HG02943 (cell line): Measurements from ENCODE around the gene NRP1.

Experiments used
- ATAC-seq: cut with Tn5 transposase; IDR thresholded peaks from one replicate; pipeline ENCODE4 v1.9.1; 2021; ENCODE audit warnings: mild to moderate bottlenecking, low read depth, moderate library complexity; ENCODE audit not compliant: unreplicated experiment

NRP1 gene

GRCh38 chr10:33161550-33162247 is 172.8 kb downstream of the NRP1 start:
- ATAC-seq, result no peak

GRCh38 chr10:33160151-33160550 is 174.3 kb downstream of the NRP1 start:
- no peak for ATAC-seq

- no peak for ATAC-seq
These were observed 177.4 kb downstream of the NRP1 start for GRCh38 chr10:33157103-33157502.

GRCh38 chr10:33155720-33156638 is 178.5 kb downstream of the NRP1 start:
- ATAC-seq, result peak; percentile 85

GRCh38 chr10:33154590-33154989 is 179.9 kb downstream of the NRP1 start:
- ATAC-seq, result no peak

GRCh38 chr10:33153968-33154327 is 180.5 kb downstream of the NRP1 start:
- ATAC-seq, result no peak

GRCh38 chr10:33153251-33153967 is 181.1 kb downstream of the NRP1 start:
- no peak for ATAC-seq

GRCh38 chr10:33152750-33153149 is 181.7 kb downstream of the NRP1 start:
- no peak for ATAC-seq

GRCh38 chr10:33152146-33152545 is 182.3 kb downstream of the NRP1 start:
- ATAC-seq, result no peak

- no peak for ATAC-seq
These were observed 183.1 kb downstream of the NRP1 start for GRCh38 chr10:33151344-33151864.

GRCh38 chr10:33150889-33151288 is 183.6 kb downstream of the NRP1 start:
- ATAC-seq, result no peak

GRCh38 chr10:33150146-33150545 is 184.3 kb downstream of the NRP1 start:
- no peak for ATAC-seq

- ATAC-seq, result no peak
These were observed 187.5 kb downstream of the NRP1 start for GRCh38 chr10:33147013-33147310.

- no peak for ATAC-seq
These were observed 188.1 kb downstream of the NRP1 start for GRCh38 chr10:33146189-33147012.

GRCh38 chr10:33145451-33146188 is 188.8 kb downstream of the NRP1 start:
- ATAC-seq, result no peak

GRCh38 chr10:33143160-33143728 is 191.2 kb downstream of the NRP1 start:
- ATAC-seq, result no peak

GRCh38 chr10:33142295-33142694 is 192.2 kb downstream of the NRP1 start:
- ATAC-seq, result no peak

- ATAC-seq, result no peak
These were observed 193.2 kb downstream of the NRP1 start for GRCh38 chr10:33141251-33141650.

GRCh38 chr10:33139181-33139646 is 195.3 kb downstream of the NRP1 start:
- ATAC-seq, result no peak
